Embryonic facial prominence (tissue), 1 donor: Measurements from ENCODE around the gene CCDC85C.

ENCODE experiments used
- DNase-seq: peaks from one replicate; pipeline ENCODE4 v3.0.0-alpha.2; 2016; ENCODE audit errors: extremely low spot score

CCDC85C gene

GRCh38 chr14:99605299-99605961, 1.4 kb upstream of the CCDC85C start:
- DNase-seq = peak; percentile 27

GRCh38 chr14:99604766-99605298, 825 bp upstream of the CCDC85C start:
- no peak for DNase-seq

GRCh38 chr14:99604278-99604765, 315 bp upstream of the CCDC85C start:
- DNase-seq = peak; percentile 86

GRCh38 chr14:99602788-99603415, 1.1 kb downstream of the CCDC85C start:
- DNase-seq = no peak

- DNase-seq = no peak
These were observed 1.8 kb downstream of the CCDC85C start for GRCh38 chr14:99602054-99602787.

- DNase-seq = no peak
These were observed 2.6 kb downstream of the CCDC85C start for GRCh38 chr14:99601361-99601831.

- no peak for DNase-seq
These were observed 3.6 kb downstream of the CCDC85C start for GRCh38 chr14:99600232-99600888.

- no peak for DNase-seq
These were observed 4.6 kb downstream of the CCDC85C start for GRCh38 chr14:99599393-99599792.

- no peak for DNase-seq
These were observed 5.2 kb downstream of the CCDC85C start for GRCh38 chr14:99598774-99599173.

- no peak for DNase-seq
These were observed 6.0 kb downstream of the CCDC85C start for GRCh38 chr14:99597911-99598600.

- DNase-seq = no peak
These were observed 7.2 kb downstream of the CCDC85C start for GRCh38 chr14:99596772-99597171.

- DNase-seq = no peak
These were observed 7.9 kb downstream of the CCDC85C start for GRCh38 chr14:99596071-99596627.

GRCh38 chr14:99595524-99595923, 8.5 kb downstream of the CCDC85C start:
- DNase-seq = no peak

GRCh38 chr14:99595034-99595433, 9.0 kb downstream of the CCDC85C start:
- no peak for DNase-seq

GRCh38 chr14:99593971-99594841, 9.8 kb downstream of the CCDC85C start:
- no peak for DNase-seq

GRCh38 chr14:99592933-99593753, 10.9 kb downstream of the CCDC85C start:
- no peak for DNase-seq

GRCh38 chr14:99592394-99592793, 11.6 kb downstream of the CCDC85C start:
- DNase-seq = no peak

GRCh38 chr14:99590746-99591555, 13.1 kb downstream of the CCDC85C start:
- DNase-seq = no peak
